Ovary (tissue), 9 donors: ENCODE data around the gene UBXN6. TPM values are rescaled to one million over a fixed set of nuclear protein-coding genes. Genes with fewer than 3 reads are reported as not detected.

ENCODE experiments used
- DNase-seq, 5 donors: peaks; one replicate each; pipeline ENCODE4 v3.0.0-alpha.2; 2019 to 2020
- H3K27ac ChIP-seq, 2 donors: fragments of 200-600 bp; one replicate each; pipeline versions ENCODE4 v1.5.1 to v1.8.0; 2019 to 2022
- H3K27me3 ChIP-seq: fragments of 200-600 bp; one replicate; pipeline ENCODE4 v1.8.0; 2022
- H3K36me3 ChIP-seq: fragments of 200-600 bp; sonication (generic); one replicate; pipeline ENCODE4 v1.5.1; 2019
- H3K4me1 ChIP-seq: one replicate; pipeline ENCODE4 v1.8.1; 2013; ENCODE audit warnings: mild to moderate bottlenecking, moderate library complexity; ENCODE audit not compliant: insufficient read depth
- H3K4me3 ChIP-seq: fragments of 200-600 bp; sonication (generic); one replicate; pipeline ENCODE4 v1.5.1; 2017
- H3K9me3 ChIP-seq, 2 donors: fragments of 200-600 bp in 1 of 2; sonication (generic) in 1 of 2; one replicate each; pipeline versions ENCODE4 v1.5.1 to v1.8.1; 2013 to 2019; ENCODE audit warnings: mild to moderate bottlenecking in 1 of 2, moderate library complexity in 1 of 2
- EP300 ChIP-seq: sonication (generic); formaldehyde crosslinking; IDR thresholded peaks from one replicate; pipeline ENCODE4 v1.6.1; 2017; ENCODE audit warnings: antibody characterized with exemption
- POLR2A ChIP-seq: fragments of 450-650 bp; IDR thresholded peaks from one replicate; pipeline ENCODE4 v1.6.1; 2017; ENCODE audit warnings: antibody characterized with exemption, mild to moderate bottlenecking, moderate library complexity
- WGBS, 3 donors: extraction: QIAGEN DNeasy Blood & Tissue Kit in 1 of 3; methylation state at CpG; one replicate each; pipeline versions ENCODE4 v1.1.5 to v1.1.7; 2013 to 2017; 5-methylcytosine and 5-hydroxymethylcytosine counted together
- intact Hi-C, 4 donors: fragments of 100-400 bp; cut with DNase I; formaldehyde crosslinking; loops; one replicate each; pipeline versions ENCODE4 v1.11.0 to v1.15.1; 2022 to 2023
- polyA plus RNA-seq, 2 donors: library from polyadenylated mRNA; stranded (reverse); fragments of 200-250 nt in 1 of 2; fragments of 350-450 nt in 1 of 2; fragmentation: Illumina TruSeq in 1 of 2; extraction: RNeasy Lipid Tissue Mini Kit (QIAGEN cat#74804) in 1 of 2; gene quantifications; one replicate each; pipeline ENCODE4 v1.2.3, GENCODE V29; 2013 to 2014
- total RNA-seq, 7 donors: library from RNA; depleted of rRNA in 2 of 7; stranded (reverse); fragments of >200 nt in 2 of 7; fragmentation: NEBNext Ultra II Directional in 3 of 7; extraction: Animal tissue kit (Norgen Biotek cat#: 25700) in 3 of 7; gene quantifications; one replicate each; pipeline versions ENCODE4 v1.1.0 to v1.2.4, GENCODE V29; 2016 to 2023
- TF ChIP-seq, protein P1 (sequence below), 3 donors: fragments of 450-650 bp in 2 of 3; fragments of 200-600 bp in 1 of 3; IDR thresholded peaks; one replicate each; pipeline versions ENCODE4 v1.5.1 to v1.8.0; 2016 to 2022; ENCODE audit warnings: antibody characterized with exemption in 3 of 3, mild to moderate bottlenecking in 1 of 3
- donor health status: DM: no; HTN: no; CAD: no; lungs with moderate emphysema.
- donor health status: DM: no; HTN: no; CAD: no.
- donor health status: Bipolar disorder and iron deficiency.
- donor health status: DM: yes; HTN: yes; CAD: no.
- donor health status: DM: no; HTN: no; CAD: no.
- donor health status: DM: yes; HTN: yes; CAD: no.

UBXN6 gene
- total and polyA plus RNA-seq, 9 donors: 19.3 to 170 (median 133) TPM

- Histone ChIP-seq H3K36me3 (no peaks in the 10 kb centered on the region), H3K27me3 (no peaks in the 10 kb centered on the region), H3K27ac (no peak overlapping the region), H3K4me1 (no peaks in the 10 kb centered on the region), H3K4me3 (no peak overlapping the region), H3K9me3 (no peaks in the 10 kb centered on the region)
- 77 to 84% (median 78%) methylated on average over 18 of the region's 18 CpGs for WGBS, 3 donors
- intact Hi-C loops: no loop called here
- no peak for DNase-seq
- no peak for TF ChIP-seq POLR2A
- TF ChIP-seq EP300: no peak
- TF ChIP-seq, protein P1, sequence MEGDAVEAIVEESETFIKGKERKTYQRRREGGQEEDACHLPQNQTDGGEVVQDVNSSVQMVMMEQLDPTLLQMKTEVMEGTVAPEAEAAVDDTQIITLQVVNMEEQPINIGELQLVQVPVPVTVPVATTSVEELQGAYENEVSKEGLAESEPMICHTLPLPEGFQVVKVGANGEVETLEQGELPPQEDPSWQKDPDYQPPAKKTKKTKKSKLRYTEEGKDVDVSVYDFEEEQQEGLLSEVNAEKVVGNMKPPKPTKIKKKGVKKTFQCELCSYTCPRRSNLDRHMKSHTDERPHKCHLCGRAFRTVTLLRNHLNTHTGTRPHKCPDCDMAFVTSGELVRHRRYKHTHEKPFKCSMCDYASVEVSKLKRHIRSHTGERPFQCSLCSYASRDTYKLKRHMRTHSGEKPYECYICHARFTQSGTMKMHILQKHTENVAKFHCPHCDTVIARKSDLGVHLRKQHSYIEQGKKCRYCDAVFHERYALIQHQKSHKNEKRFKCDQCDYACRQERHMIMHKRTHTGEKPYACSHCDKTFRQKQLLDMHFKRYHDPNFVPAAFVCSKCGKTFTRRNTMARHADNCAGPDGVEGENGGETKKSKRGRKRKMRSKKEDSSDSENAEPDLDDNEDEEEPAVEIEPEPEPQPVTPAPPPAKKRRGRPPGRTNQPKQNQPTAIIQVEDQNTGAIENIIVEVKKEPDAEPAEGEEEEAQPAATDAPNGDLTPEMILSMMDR (IDR thresholded peaks at IDR 0.05): no peak
These were observed 38.7 kb upstream of the UBXN6 start for GRCh38 chr19:4496304-4496703.

DNA sequence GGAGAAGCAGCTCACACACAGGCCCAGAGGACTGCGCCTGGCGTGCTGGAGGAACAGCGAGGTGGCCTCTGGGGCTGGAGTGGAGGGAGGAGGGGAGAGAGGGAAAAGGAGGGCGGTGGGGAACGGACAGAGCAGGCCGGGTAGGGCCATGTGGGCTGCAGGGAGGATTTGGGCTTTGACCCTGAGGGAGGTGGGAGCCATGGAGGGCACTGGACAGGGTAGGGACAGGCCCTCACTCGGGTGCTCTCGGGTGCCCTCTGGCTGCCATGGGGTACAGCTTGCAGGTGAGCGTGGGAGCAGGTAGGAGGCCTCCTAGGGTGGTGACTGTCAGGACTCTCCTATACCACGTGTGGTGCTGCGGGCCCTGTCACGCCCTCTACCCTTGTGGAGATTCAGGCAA is 37.9 kb upstream of the UBXN6 start:
- H3K9me3 ChIP-seq: no peaks in the 10 kb centered on the region
- H3K27ac ChIP-seq: no peak overlapping the region
- DNase-seq: no peak
- 89 to 92% (median 92%) methylated on average over 12 of the region's 12 CpGs for WGBS, 3 donors
- no peaks in the 10 kb centered on the region for H3K36me3 ChIP-seq
- no peaks in the 10 kb centered on the region for H3K4me1 ChIP-seq
- no peak overlapping the region for H3K4me3 ChIP-seq
- intact Hi-C loops: no loop called here
- no peaks in the 10 kb centered on the region for H3K27me3 ChIP-seq
- TF ChIP-seq, protein P1 (IDR thresholded peaks at IDR 0.05): no peak
- TF ChIP-seq POLR2A: no peak
- no peak for TF ChIP-seq EP300

DNA sequence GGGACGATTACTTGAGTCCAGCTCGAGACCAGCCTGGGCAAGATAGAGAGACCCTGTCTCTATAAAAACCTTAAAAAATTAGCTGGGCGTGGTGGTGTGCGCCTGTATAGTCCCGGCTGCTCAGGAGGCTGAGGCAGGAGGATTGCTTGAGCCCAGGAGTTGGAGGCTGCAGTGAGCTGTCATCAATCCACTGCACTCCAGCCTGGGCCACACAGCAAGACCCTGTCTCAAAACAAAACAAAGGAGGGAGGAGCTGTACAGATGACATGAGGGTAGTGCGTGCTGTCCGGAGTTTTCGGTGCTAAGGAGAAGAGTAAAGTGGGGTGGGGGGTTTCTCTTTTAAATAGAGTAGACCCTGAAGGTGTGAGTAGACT is 37.1 kb upstream of the UBXN6 start:
- Histone ChIP-seq H3K9me3 (no peaks in the 10 kb centered on the region), H3K27ac (no peak overlapping the region), H3K4me1 (no peaks in the 10 kb centered on the region), H3K27me3 (no peaks in the 10 kb centered on the region), H3K36me3 (no peaks in the 10 kb centered on the region), H3K4me3 (no peak overlapping the region)
- intact Hi-C loops: no loop called here
- DNase-seq: no peak
- TF ChIP-seq POLR2A: no peak
- no peak for TF ChIP-seq EP300
- 91 to 95% (median 91%) methylated on average over 8 of the region's 8 CpGs for WGBS, 3 donors

GRCh38 chr19:4493929-4494690 is 36.5 kb upstream of the UBXN6 start:
- Histone ChIP-seq H3K4me1 (no peaks in the 10 kb centered on the region), H3K36me3 (no peaks in the 10 kb centered on the region), H3K9me3 (no peaks in the 10 kb centered on the region), H3K4me3 (no peak overlapping the region), H3K27ac (no peak overlapping the region), H3K27me3 (no peaks in the 10 kb centered on the region)
- WGBS, 3 donors: 93 to 94% (median 93%) methylated on average over 60 to 61 of the region's 61 CpGs
- intact Hi-C loops: no loop called here
- no peak for DNase-seq
- TF ChIP-seq, protein P1 (IDR thresholded peaks at IDR 0.05): no peak
- TF ChIP-seq POLR2A (no peak), EP300 (no peak)
